Neutrophil (primary cell): Measurements from ENCODE around the gene PDE8A.

ENCODE experiments used
- H3K27ac ChIP-seq: fragments of 200-600 bp; sonication (generic); 2 replicates; pipeline ENCODE4 v1.5.1; 2016; ENCODE audit warnings: mild to moderate bottlenecking, moderate library complexity
- H3K27me3 ChIP-seq: fragments of 200-600 bp; sonication (generic); 2 replicates; pipeline ENCODE4 v1.6.0; 2016; ENCODE audit warnings: mild to moderate bottlenecking
- H3K36me3 ChIP-seq: fragments of 200-600 bp; sonication (generic); 2 replicates; pipeline ENCODE4 v1.5.1; 2017
- H3K4me1 ChIP-seq, 2 experiments: fragments of 200-600 bp in 1 of 2; sonication (generic) in 1 of 2; 1 replicate in 1 of 2; 2 replicates in 1 of 2; pipeline versions ENCODE4 v1.5.1 to v1.6.1; 2013 to 2016; ENCODE audit warnings: low read depth in 1 of 2, low read length in 1 of 2, mild to moderate bottlenecking in 1 of 2, moderate library complexity in 1 of 2; ENCODE audit not compliant: control insufficient read depth in 1 of 2, insufficient read depth in 1 of 2
- H3K4me3 ChIP-seq, 2 experiments: fragments of 200-600 bp in 1 of 2; sonication (generic) in 1 of 2; 1 replicate in 1 of 2; 2 replicates in 1 of 2; pipeline ENCODE4 v1.5.1; 2013 to 2016; ENCODE audit warnings: low read depth in 1 of 2, low read length in 1 of 2, mild to moderate bottlenecking in 1 of 2, moderate library complexity in 1 of 2
- H3K9me3 ChIP-seq: fragments of 200-600 bp; sonication (generic); 2 replicates; pipeline ENCODE4 v1.5.1; 2016
- CTCF ChIP-seq: fragments of 200-600 bp; sonication (generic); IDR thresholded peaks from 2 replicates; pipeline ENCODE4 v1.5.1; 2016; ENCODE audit warnings: antibody characterized with exemption

PDE8A gene

GRCh38 chr15:85002517-85002916, 20.9 kb downstream of the PDE8A start:
- no peaks in the 10 kb centered on the region for H3K27me3 ChIP-seq
- no peak for TF ChIP-seq CTCF
- no peak overlapping the region for H3K27ac ChIP-seq
- H3K4me1 ChIP-seq = peaks cover 22 to 40% of the 10 kb centered on the region in 2 experiments
- H3K36me3 ChIP-seq = no peaks in the 10 kb centered on the region
- H3K4me3 ChIP-seq = no peak overlapping the region
- H3K9me3 ChIP-seq = no peaks in the 10 kb centered on the region

- Histone ChIP-seq H3K36me3 (no peaks in the 10 kb centered on the region), H3K27ac (peak overlapping the region; percentile 74), H3K4me3 (no peak overlapping the region), H3K27me3 (no peaks in the 10 kb centered on the region), H3K9me3 (no peaks in the 10 kb centered on the region), H3K4me1 (peaks cover 32 to 52% of the 10 kb centered on the region in 2 experiments)
- TF ChIP-seq CTCF = no peak
Measured at GRCh38 chr15:85003593-85004312, 22.1 kb downstream of the PDE8A start.

GRCh38 chr15:85004550-85004949, 22.9 kb downstream of the PDE8A start:
- H3K36me3 ChIP-seq = no peaks in the 10 kb centered on the region
- H3K27me3 ChIP-seq = no peaks in the 10 kb centered on the region
- peaks cover 40 to 60% of the 10 kb centered on the region in 2 experiments for H3K4me1 ChIP-seq
- TF ChIP-seq CTCF = no peak
- H3K27ac ChIP-seq = peak overlapping the region; percentile 74
- H3K4me3 ChIP-seq = no peak overlapping the region
- H3K9me3 ChIP-seq = no peaks in the 10 kb centered on the region

GRCh38 chr15:85005319-85005718, 23.7 kb downstream of the PDE8A start:
- H3K4me3 ChIP-seq = no peak overlapping the region
- no peaks in the 10 kb centered on the region for H3K27me3 ChIP-seq
- peaks cover 45 to 68% of the 10 kb centered on the region in 2 experiments for H3K4me1 ChIP-seq
- no peaks in the 10 kb centered on the region for H3K36me3 ChIP-seq
- no peak for TF ChIP-seq CTCF
- peak overlapping the region; percentile 19 for H3K27ac ChIP-seq
- H3K9me3 ChIP-seq = no peaks in the 10 kb centered on the region

- Histone ChIP-seq H3K36me3 (no peaks in the 10 kb centered on the region), H3K4me3 (no peak overlapping the region), H3K4me1 (peaks cover 45 to 72% of the 10 kb centered on the region in 2 experiments), H3K27ac (peak overlapping the region; percentile 22), H3K9me3 (no peaks in the 10 kb centered on the region), H3K27me3 (no peaks in the 10 kb centered on the region)
- no peak for TF ChIP-seq CTCF
Measured at GRCh38 chr15:85005746-85006145, 24.1 kb downstream of the PDE8A start.
